M059J (cell line): Measurements from ENCODE around the gene SCTR. TPM values are rescaled to one million over a fixed set of nuclear protein-coding genes. Genes with fewer than 3 reads are reported as not detected.

ENCODE experiments used
- DNase-seq: peaks from one replicate; pipeline ENCODE4 v3.0.0-alpha.2; 2012; ENCODE audit warnings: low read depth
- total RNA-seq: library from RNA; depleted of rRNA; stranded (reverse); fragments of >200 nt; shearing (Covaris generic); gene quantifications from 2 replicates; pipeline ENCODE4 v1.2.3, GENCODE V29; 2014

The SCTR gene
- total RNA-seq, 1 experiment from 2014 or later = not detected

DNA sequence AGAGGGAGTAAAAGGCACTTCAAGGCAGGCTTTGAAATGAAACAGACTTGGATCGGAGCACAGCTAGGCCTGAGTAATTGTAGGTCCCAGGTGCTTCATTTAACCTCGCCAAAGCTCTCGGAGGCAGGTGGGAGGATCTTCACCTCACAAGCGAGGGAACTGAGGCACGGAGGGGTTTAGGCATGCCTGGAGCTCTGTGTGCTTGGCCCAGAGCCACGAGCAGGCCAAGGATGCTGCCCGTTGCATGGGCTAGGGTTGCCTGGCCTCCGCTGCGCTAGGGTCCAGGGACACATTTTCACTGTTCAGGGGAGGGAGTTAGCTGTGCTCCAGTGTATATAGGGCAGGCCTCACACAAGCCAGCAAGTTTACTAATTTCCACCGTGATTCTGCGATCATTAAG is 81.4 kb downstream of the SCTR start:
- no peak for DNase-seq

DNA sequence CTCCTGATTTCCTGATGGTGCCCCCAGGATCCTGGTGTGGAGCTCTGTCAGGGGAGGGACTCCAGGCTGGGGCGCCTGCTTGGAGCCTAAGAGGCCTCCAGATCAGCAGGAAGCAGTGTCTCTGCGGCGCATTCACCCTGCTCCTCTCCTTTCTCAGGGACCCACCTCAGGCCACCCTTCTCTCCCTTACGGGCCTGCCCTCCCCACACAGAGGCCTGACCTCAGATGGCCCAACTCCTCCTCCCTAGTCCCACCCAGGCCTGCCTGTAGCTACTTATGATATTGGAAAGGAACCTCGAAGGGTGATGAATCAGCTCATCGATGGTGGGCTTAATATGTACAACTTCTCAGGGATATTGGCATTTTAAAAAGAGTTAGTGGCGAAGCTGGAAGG is 82.1 kb downstream of the SCTR start:
- DNase-seq = no peak

DNA sequence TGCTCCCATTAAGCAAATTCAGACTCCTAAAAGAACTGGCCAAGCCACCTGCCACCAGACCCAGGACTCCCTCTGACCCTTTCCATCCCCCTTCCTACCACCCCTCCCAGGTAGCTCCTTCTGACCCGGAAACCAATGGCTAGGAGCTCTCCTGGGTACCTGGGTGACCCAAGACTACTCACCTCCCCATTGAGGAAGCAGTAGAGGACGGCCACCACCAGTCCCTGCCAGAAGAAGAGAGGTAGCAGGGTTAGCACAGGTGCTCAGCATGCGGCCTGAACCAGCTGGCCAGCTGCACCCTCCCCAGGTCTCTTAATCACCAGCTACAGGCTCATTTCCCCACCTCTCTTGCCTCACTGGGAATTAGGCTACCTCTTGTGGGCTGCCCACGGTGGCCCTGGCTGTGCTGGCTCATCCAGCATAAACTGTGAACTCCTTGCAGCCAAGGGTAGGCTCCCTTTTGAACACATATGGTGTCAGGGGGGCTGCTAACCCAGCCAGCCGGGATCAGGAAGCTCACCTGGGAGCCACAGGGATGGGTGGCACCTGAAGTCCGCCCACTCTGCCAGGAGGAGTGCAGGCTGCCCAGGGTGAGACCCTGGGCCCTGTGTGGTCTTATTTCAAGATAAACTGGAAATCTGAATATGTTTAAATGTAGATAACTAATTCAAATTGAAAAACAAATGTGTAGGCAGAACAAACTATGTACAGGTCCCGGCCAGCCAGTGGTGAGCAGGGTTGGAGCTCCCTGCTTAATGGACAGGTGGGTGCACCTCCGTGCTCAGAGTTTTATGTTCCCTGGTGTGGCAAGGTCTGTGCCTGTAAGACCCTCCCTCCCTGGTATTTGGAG is 82.7 kb downstream of the SCTR start:
- no peak for DNase-seq

DNA sequence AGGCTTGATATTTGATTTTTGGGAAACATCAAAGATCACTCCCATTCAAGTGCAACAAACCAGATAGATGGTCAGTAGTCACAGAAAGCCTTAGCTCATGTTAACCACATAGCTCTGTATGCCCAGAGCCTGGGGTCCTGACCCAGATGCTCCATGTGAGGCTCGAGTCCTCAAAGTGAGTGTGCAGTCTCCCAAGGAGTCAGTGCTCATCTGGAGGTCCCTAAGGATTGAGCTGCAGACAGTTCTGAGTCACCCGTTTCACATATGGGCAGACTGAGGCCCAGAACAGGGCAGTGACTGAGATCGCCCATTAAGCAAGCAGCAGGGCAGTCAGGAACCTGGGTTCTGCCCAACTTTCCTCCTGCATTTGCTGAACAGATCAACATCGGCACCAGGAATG is 83.4 kb downstream of the SCTR start:
- DNase-seq = no peak

DNA sequence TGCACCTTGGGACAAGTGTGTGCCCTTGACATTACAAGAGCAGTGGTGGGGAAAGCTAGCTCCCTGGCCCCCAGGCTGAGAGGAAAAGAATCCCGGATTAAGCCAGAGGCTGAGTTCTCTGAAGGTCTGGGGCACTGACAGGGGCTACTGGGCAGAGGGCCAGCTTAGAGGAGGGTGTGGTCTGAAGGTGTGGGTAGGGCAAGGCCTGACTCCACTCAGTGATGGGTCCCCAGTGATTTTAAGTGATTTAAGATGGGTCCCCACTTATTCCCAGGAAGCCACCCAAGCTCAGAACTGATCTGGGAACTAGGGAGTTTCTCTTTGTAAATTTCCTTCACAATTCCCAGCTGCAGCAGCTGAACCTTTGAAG is 83.8 kb downstream of the SCTR start:
- DNase-seq = no peak

DNA sequence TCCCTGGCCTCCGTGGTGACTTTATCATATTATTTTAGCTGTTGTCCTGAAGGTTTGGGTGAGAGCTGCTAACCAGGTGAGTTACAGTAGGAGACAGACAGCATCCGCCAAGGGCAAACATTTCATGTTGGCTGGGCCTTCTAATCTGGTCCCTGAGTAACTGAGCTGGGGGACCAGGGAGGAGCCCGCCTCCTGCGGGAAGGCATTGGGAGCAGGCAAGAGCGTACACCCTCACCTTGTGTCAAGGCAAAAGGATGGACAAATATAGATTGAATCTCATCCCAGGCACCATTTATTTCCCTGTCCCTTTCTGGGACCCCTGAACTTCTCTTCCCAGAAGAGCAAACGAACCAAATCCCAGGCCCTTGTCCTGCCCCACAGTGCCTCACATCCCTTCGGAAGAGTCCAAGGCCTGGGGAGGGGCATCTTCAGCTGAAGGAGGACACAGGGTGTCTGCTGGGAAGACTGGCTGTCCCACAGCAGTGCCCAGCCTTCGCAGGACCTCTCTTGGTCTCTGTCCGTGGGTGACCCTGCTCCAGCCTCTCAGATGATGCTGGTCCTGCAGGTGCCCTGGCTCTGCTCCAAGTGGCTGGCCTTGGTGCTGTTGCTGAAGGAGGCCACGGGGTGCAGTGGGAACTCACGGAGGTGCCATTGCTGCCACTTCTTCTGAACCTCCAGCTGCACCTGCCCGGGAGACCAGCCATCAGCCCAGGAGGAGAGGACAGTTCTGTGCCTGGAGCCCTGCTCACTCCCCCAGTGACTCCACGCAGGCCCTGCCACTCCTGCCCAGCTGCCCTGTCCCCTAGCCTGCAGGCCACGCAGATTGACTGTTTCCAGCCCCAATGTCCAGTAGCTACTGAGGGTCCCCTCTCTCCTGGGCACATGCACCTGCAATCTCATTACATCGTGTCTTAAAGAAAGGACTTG is 84.4 kb downstream of the SCTR start:
- DNase-seq = no peak

DNA sequence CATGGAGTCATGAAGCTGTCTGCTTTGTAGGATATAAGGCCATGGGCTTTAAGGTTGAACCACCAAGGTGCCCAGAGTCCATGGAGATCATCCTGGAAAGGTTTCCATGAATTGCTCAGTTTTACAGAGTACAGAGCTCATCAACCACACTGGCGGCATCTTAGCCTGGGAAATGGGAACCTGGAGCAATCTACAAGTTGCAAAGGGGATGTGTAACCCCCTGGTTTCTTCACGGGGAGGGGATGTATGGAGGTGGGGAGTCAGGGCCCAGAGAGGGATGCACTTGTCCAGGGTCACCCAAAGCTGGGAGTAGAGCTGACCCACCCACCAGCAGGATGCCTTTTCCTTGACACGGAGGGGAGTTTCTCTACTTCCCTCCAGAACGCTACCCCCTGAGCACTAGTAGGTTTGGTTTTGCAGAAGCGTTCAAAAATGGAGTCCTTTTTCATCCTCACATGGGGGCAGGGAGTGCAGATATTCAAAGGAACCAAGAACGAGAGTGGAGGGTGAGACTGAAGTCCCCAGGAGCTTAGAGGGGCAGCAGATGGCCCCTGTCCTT is 85.5 kb downstream of the SCTR start:
- DNase-seq = no peak

DNA sequence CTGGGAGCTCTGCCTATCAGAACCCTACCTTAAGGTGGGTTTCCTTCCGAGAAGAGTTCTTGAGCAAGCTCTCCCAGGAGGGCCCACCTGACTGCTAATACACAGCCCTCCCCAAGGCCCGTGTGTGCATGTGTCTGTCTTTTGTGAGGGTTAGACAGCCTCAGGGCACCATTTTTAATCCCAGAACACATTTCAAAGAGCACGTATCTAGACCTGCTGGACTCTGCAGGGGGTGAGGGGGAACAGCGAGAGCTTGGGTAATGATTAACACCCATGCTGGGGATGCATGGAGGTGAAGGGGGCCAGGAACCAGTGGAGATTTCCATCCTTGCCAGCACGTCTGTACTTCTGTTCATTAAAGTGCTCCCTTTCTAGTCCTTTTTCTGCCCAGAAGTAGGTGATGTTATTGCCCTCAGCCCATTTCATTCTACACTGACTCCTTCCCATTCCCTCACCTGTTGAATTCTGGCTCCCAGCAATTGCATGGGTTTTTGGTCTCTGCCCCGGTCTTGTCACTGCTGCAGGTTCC is 86.1 kb downstream of the SCTR start:
- no peak for DNase-seq

DNA sequence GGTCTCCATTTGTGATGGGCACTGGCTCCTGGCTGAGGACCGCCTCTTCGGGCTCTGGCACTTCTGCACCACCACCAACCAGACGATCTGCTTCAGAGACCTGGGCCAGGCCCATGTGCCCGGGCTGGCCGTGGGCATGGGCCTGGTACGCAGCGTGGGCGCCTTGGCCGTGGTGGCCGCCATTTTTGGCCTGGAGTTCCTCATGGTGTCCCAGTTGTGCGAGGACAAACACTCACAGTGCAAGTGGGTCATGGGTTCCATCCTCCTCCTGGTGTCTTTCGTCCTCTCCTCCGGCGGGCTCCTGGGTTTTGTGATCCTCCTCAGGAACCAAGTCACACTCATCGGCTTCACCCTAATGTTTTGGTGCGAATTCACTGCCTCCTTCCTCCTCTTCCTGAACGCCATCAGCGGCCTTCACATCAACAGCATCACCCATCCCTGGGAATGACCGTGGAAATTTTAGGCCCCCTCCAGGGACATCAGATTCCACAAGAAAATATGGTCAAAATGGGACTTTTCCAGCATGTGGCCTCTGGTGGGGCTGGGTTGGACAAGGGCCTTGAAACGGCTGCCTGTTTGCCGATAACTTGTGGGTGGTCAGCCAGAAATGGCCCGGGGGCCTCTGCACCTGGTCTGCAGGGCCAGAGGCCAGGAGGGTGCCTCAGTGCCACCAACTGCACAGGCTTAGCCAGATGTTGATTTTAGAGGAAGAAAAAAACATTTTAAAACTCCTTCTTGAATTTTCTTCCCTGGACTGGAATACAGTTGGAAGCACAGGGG is 87.1 kb downstream of the SCTR start:
- no peak for DNase-seq

DNA sequence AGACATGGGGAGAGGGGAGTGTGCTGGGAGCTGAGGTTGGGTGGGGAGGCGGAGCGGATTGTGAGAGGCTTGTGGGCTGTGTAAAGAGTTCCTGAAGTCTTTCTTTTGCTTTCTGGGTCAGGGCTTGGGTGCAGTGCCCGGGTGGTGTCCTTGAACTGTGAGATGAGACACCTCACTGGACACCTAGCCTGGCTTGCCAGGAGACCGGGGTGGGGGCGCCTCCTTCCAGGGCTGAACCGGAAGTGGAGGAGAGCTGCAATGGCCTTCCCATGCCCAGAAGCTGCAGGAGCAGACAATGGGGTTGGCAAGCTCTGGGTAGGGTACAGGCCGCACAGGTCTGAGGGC is 88.4 kb downstream of the SCTR start:
- DNase-seq = no peak

DNA sequence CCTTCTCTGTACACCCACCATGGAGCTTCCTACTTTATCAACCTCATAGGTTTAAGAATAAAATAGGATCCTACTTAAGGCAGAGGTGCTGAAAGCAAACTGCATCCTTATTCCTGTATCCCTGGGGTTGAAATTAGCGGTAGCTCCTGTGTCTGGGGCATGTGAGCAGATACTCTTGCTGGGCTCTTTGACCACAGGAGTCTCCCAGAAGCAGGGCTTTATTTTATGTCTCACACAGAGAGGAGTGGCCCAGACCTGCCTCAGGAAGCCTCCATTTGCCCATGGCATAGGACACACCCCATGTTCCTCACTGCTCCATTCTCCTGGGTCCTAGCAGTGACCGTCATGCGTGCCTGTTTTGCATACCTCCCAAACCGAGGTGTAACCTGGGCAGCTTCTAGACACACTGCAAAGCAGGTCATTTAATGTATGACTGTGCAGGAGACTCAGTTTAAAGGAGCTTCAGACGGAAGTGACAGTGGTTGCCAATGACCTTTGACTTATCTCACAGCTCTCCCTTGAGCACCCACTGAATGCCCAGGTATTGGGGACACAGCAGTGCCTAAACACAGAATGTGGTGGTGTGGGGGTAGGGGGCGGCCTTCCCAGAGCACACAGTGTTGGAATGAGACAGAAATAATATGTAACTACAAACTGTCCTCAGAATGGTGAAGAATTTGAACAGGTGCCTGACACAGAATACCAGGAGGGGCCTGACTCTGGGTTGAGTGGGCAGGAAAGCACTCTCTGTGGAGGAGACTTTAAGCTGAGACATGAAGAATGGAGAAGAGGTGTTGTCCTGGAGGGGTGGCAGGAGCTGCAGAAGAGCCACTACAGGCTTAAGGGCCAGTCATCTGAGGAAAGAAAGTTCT is 89.0 kb downstream of the SCTR start:
- no peak for DNase-seq

DNA sequence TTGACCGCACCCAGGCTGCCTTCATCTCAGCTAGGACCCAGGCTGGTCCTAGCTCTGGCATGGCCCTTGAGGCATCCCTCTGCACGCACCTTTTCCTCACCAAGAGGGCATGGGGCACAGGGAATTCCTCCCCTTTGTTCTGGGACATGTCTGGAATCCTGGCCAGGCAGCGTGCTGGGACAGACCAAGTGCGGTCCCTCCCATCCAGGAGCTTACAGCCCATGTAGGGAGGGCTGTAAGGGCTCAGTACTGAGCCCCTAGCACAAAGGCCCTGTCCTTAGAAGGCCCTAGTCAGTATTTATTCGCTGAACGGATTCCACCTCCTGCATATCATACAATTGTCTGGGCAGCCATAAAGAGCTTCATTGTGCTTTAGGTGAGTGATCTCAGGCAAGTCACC is 89.6 kb downstream of the SCTR start:
- no peak for DNase-seq

DNA sequence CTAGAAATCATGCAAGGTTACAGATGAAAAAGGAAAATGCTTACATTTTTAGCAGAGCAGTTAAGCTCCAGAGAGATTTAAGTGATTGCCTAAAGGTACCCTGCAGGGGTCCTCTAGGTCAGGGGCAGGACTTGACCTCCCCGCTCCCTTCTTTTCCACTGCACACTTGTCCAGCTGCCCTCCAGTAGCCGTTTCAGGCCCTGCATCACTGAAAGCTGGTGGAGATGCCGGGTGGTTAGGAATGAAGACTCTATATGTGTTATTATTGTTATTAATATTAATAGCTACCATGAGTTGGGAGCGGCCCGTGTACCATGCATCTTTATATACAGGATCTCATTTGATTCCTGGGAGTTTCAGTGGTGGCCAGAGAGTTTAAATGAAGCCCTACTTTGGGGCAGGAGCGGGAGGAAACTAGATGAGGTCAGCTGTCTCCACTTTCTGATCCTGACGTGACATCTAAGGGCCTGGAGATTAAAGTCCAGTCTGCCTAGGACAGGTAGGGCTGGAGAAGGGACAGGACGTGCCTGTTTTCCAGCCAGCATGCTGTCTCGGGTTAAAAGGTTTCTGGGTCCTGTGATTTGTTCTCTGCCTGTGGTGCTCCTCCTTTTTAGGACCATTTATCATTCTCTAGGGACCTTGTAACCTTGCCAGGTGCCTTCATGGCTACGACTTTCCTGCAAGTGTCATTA is 90.5 kb downstream of the SCTR start:
- DNase-seq = no peak

DNA sequence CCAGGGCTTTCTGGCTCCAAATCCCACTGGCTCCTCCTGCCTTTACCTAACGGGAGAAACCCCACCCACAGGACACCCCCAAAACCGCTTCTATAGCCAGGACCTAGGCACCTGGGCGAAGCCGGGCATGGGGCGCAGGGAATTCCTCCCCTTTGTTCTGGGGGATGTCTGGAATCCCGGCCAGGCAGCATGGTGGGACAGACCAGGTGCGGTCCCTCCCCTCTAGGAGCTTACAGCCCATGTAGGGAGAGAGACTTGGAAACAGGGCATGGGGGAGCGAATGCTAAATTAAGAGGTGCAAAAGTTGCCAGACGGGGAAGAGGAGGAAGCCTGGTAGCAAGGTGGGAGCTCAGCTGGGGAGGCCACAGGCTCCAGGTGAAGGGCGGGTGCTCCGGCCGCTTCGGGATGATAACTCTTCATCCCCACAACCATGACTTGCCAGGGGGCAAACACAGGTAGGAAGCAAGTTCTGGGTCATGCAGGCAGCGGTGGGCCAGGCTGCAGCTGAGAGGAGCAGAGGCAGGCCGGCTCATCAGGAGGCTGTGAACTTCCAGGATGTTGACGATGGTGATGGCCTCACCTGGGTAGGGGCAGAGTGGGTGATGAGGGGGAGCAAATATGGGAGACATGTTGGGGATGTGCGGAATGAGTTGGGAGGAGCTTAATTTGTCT is 91.3 kb downstream of the SCTR start:
- no peak for DNase-seq

DNA sequence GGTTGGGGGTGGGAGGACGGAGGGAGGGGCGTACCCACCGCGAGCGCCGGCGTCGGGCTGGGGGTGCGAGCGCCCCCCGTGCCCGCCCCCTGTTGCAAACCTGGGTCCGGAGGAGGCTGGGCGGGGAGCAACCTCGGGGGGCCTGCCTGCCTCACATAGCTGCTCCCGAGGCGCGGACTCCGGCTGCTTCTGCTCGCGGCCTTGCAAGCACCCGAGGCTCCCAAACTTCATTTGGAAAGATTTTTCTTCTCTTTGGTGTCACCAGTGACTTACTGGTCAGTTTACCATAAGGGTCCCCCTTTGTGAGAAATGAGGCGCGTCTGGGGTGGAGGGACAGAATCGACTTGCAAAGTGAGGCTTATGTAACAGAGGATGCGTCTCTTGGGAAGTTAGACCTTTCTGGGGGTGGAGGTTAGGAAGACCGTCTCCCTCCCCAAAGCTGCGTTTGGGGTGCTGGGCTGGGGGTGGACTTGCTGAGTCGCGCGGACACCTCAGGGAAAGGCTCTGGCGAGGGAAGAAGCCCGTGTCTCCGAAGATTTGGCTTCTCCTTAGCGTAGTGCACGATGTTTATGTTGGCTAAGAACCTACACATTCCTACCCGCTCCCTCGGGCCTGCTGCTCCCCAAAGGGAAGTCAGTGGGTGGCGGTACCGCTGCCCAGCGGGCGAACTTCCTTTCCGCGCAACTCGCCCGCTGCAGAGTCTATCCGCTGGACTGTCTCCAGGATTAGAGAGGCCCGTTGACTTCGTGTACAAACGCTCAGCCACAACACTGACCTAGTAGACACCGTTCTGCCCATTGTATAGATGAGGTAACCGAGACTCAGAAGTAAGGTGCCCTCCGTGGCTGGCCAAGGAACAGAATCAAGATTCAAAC is 92.1 kb downstream of the SCTR start:
- no peak for DNase-seq

DNA sequence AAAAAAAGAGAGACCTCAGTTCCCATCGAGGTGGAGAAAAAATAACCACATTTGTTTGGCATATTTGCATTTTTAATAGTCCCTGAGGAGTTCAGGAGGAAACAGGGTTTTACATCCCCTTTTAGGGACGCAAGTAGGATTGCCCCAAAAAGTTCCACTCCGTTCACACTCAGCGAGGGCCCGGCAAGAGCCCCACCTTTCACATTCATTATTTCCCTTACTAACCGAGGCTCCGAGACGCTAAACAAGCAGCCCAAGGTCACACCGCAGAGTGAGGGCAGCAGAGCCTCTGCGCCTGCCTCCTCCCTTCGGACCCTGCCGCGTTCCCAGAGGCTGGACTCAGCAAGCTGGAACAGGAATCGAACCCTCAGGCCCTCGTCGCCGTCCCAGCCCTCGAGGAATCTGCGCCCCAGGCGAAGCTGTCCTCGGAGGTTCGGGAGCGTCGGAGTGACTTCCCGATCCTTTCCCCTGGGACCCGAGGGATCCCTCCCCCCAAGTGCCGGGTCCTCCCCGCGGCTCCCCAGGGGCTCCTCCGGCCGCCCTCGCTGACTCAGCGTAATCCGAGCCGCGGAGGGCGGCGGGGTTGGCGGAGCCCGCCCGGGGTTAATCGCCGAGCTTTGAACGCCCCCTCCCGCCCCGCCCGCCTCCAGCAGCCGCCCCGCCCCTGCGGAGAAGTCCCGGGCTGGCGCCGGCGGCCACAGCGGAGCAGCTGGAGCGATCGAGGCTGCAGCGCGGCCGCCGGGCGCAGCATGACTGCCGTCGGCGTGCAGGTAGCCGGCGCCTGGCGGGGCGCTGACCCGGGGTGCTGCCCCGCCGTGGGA is 92.9 kb downstream of the SCTR start, which contains the start of gene TMEM37:
Gene TMEM37, plus strand, starts transcription at position 700 of the 821 bp plus-strand sequence. Its CDS starts 50 bp downstream, at position 750.
- DNase-seq = peak; percentile 65

DNA sequence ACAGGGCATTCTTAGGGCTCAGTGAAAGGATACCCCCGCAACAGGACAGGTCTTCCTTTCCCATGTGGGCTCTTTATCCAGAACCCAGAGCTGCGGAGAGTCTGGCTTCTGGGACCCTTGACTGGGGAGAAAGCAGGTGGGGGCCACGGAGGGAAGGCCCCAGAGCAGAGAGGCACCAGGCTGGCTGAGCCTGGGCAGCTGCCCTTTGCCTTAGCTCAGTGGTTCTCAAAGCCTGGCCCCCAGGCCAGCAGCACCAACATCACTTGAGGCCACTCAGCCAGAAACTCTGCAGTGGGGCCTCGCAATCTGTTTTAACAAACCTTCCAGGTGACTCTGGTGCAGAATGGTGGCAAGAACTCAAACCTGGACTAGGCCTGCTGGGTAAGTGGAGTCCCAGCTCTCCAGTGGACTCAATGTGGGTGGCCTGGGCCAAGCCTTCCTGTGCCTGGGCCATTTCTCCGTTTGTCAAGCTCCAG is 94.2 kb downstream of the SCTR start:
- DNase-seq = no peak
